ENCODE measurements around the gene NR2C2. TPM values are rescaled to one million over a fixed set of nuclear protein-coding genes. Genes with fewer than 3 reads are reported as not detected.

NR2C2 gene
- total RNA-seq, 2 experiments from 2014 or later: 35.9 to 62.1 TPM

GRCh38 chr3:14923476-14923875 is 23.9 kb upstream of the NR2C2 start:
- Histone ChIP-seq H3K9me3 (ENCODE audit: low read length) (no peaks in the 10 kb centered on the region), H3K4me2 (ENCODE audit: low read length) (no peak overlapping the region), H2AFZ (ENCODE audit: low read length) (no peak overlapping the region), H3K4me3 (ENCODE audit: low read depth, low read length, poor library complexity, severe bottlenecking) (no peak overlapping the region), H3K79me2 (ENCODE audit: insufficient read depth, low read depth, low read length) (no peaks in the 10 kb centered on the region), H3K36me3 (ENCODE audit: insufficient read depth, low read length) (no peaks in the 10 kb centered on the region), H3K27ac (ENCODE audit: low read depth, low read length, poor library complexity, severe bottlenecking) (no peak overlapping the region), H4K20me1 (ENCODE audit: insufficient read depth, low read length) (no peaks in the 10 kb centered on the region), H3K4me1 (ENCODE audit: insufficient read depth, low read length, poor library complexity, severe bottlenecking) (no peaks in the 10 kb centered on the region), H3K9me2 (ENCODE audit: insufficient read depth, low read length) (no peaks in the 10 kb centered on the region)
- ChIA-PET POLR2A (interaction anchor here (1.0 to 1.4 kb wide), 2 partner anchors 82 to 106 kb away, joined by 3 read pairs; no protein-coding TSS in a partner anchor), CTCF (ENCODE audit: unreplicated experiment) (no interaction called here)
- DNase-seq (ENCODE audit: low spot score): no peak
- TF ChIP-seq, protein P1, sequence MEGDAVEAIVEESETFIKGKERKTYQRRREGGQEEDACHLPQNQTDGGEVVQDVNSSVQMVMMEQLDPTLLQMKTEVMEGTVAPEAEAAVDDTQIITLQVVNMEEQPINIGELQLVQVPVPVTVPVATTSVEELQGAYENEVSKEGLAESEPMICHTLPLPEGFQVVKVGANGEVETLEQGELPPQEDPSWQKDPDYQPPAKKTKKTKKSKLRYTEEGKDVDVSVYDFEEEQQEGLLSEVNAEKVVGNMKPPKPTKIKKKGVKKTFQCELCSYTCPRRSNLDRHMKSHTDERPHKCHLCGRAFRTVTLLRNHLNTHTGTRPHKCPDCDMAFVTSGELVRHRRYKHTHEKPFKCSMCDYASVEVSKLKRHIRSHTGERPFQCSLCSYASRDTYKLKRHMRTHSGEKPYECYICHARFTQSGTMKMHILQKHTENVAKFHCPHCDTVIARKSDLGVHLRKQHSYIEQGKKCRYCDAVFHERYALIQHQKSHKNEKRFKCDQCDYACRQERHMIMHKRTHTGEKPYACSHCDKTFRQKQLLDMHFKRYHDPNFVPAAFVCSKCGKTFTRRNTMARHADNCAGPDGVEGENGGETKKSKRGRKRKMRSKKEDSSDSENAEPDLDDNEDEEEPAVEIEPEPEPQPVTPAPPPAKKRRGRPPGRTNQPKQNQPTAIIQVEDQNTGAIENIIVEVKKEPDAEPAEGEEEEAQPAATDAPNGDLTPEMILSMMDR (conservative IDR thresholded peaks at IDR 0.05; ENCODE audit: low read length): no peak
- TF ChIP-seq EZH2phosphoT487 (IDR thresholded peaks at IDR 0.05; ENCODE audit: borderline replicate concordance, low read depth, low read length): no peak
- intact Hi-C loops (cut with micrococcal nuclease; ENCODE audit: unreplicated experiment): loop anchor here (5.0 kb wide), 1 partner anchor 661 kb away; no protein-coding TSS in a partner anchor
- BruUV-seq (replicated peaks): no TSS peak

- no TSS peak for BruUV-seq (replicated peaks)
- no peak overlapping the region for H3K4me3 ChIP-seq (ENCODE audit: low read depth, low read length, poor library complexity, severe bottlenecking)
- intact Hi-C loops (cut with micrococcal nuclease; ENCODE audit: unreplicated experiment): loop anchor here (5.0 kb wide), 3 partner anchors 81 to 171 kb away; partner anchors contain the start of gene RBSN
- no peaks in the 10 kb centered on the region for H3K9me2 ChIP-seq (ENCODE audit: insufficient read depth, low read length)
- ChIA-PET POLR2A (interaction anchor here (0.5 kb wide), 2 partner anchors 193 to 219 kb away, joined by 4 to 6 read pairs; no protein-coding TSS in a partner anchor), CTCF (ENCODE audit: unreplicated experiment) (interaction anchor here (0.9 to 1.6 kb wide), 2 partner anchors 18 to 125 kb away, joined by 3 to 4 read pairs; no protein-coding TSS in a partner anchor)
- H3K9me3 ChIP-seq (ENCODE audit: low read length): no peaks in the 10 kb centered on the region
- no peaks in the 10 kb centered on the region for H4K20me1 ChIP-seq (ENCODE audit: insufficient read depth, low read length)
- H3K4me1 ChIP-seq (ENCODE audit: insufficient read depth, low read length, poor library complexity, severe bottlenecking): no peaks in the 10 kb centered on the region
- H3K36me3 ChIP-seq (ENCODE audit: insufficient read depth, low read length): no peaks in the 10 kb centered on the region
- H3K27ac ChIP-seq (ENCODE audit: low read depth, low read length, poor library complexity, severe bottlenecking): no peak overlapping the region
- H3K4me2 ChIP-seq (ENCODE audit: low read length): no peak overlapping the region
- H2AFZ ChIP-seq (ENCODE audit: low read length): no peak overlapping the region
- peak; percentile 71 for DNase-seq (ENCODE audit: low spot score)
- H3K79me2 ChIP-seq (ENCODE audit: insufficient read depth, low read depth, low read length): no peaks in the 10 kb centered on the region
- TF ChIP-seq, protein P1 (conservative IDR thresholded peaks at IDR 0.05; ENCODE audit: low read length): peak; percentile 93
- no peak for TF ChIP-seq EZH2phosphoT487 (IDR thresholded peaks at IDR 0.05; ENCODE audit: borderline replicate concordance, low read depth, low read length)
These were observed 21.4 kb upstream of the NR2C2 start for GRCh38 chr3:14925729-14926591.

All from OCI-LY7 (cell line).